ENCODE results near the gene SEBOX.

SEBOX gene

DNA sequence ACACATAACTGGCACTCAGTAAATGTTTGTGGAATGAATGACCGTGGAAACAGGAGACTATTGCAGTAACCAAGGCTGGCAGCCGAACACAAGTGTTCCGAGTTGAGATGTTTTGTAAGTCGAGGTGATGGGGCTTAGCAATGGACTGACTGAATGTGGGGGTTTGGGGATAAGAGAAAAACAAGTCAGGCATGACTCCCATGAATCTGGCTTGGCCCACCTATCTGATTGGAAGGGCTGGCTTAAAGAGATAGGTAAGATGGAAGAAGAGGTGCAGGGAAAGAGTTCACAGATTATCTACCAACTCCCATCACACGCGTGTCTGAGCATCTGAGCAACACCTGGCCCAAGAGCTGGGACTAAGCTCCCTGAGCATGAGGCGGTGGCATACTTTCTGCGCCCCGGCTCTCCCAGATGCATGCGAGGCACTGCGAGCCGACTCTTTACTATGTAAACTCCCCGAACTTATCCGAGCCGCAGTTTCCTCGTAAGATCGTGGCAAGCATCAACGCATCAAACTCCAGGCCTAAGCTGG lies 30.3 kb downstream of the SEBOX start:
- Histone ChIP-seq H2BK12ac (ENCODE audit: low read length) (no peak overlapping the region), H2AFZ (ENCODE audit: insufficient read depth, low read length, poor library complexity) (peak overlapping the region; percentile 51), H3K23ac (ENCODE audit: low read length) (no peak overlapping the region), H3K4me3 (ENCODE audit: low read depth, low read length) (peak overlapping the region; percentile 94), H3K14ac (ENCODE audit: low read length) (peak overlapping the region; percentile 71), H3K36me3 (ENCODE audit: control insufficient read depth in 1 of 2, insufficient read depth in 2 of 2, low read length in 2 of 2) (peaks cover 14 to 19% of the 10 kb centered on the region in 2 experiments), H2BK120ac (ENCODE audit: insufficient read depth, low read length, poor library complexity) (peak overlapping the region; percentile 37), H2AK5ac (ENCODE audit: low read length) (peak overlapping the region; percentile 51), H2BK5ac (ENCODE audit: low read depth, low read length, poor library complexity) (peak overlapping the region; percentile 42), H3K18ac (ENCODE audit: low read length) (peak overlapping the region; percentile 79), H3K4me1 (ENCODE audit: control insufficient read depth in 1 of 2, insufficient read depth in 2 of 2, low read length in 2 of 2) (peaks cover 20 to 25% of the 10 kb centered on the region in 2 experiments), H3K27ac (ENCODE audit: low read depth, low read length) (no peak overlapping the region), H3K9me3 (ENCODE audit: insufficient read depth, low read depth, low read length) (peaks cover 2% of the 10 kb centered on the region), H3K27me3 (ENCODE audit: insufficient read depth, low read length) (no peaks in the 10 kb centered on the region), H3K79me1 (ENCODE audit: low read length) (peaks cover 11% of the 10 kb centered on the region), H3K9ac (ENCODE audit: low read length) (peak overlapping the region; percentile 81), H3K4ac (ENCODE audit: low read depth, low read length) (peak overlapping the region; percentile 35), H3K4me2 (ENCODE audit: low read length) (peak overlapping the region; percentile 83), H4K91ac (ENCODE audit: low read depth, low read length) (peak overlapping the region; percentile 49), H4K8ac (ENCODE audit: low read depth, low read length) (peak overlapping the region; percentile 78), H4K12ac (ENCODE audit: low read depth, low read length) (no peak overlapping the region), H3K79me2 (ENCODE audit: control insufficient read depth, insufficient read depth, low read length, poor library complexity) (peaks cover 22% of the 10 kb centered on the region)
- DNase-seq, result peak in 1 of 2 donors; percentile 46
- WGBS (ENCODE audit: extremely low coverage, insufficient coverage, insufficient read length), result no CpG with 5 or more reads among the region's 18 CpGs

DNA sequence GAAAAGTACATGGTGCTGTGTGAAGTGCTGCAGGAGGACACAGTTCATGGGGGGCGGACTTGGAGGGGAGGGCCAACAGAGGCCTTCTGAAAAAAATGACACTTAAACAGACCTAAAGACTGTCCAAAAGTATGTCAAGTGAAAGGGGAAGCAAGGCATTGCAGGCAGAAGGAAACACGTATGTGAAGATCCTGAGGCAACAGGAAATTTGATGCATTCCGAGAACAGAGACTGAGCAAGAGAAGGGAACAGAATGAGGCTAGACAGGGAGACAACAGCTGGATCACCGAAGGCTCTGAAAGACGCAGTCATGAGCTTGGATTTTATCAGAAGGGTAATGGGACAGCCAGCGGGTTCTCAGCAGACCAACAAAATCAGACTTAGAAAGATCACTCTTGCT lies 30.8 kb downstream of the SEBOX start:
- H3K27me3 ChIP-seq (ENCODE audit: insufficient read depth, low read length), result no peaks in the 10 kb centered on the region
- no peak overlapping the region for H2BK120ac ChIP-seq (ENCODE audit: insufficient read depth, low read length, poor library complexity)
- H3K4me2 ChIP-seq (ENCODE audit: low read length), result peak overlapping the region; percentile 83
- H4K8ac ChIP-seq (ENCODE audit: low read depth, low read length), result no peak overlapping the region
- H3K4me3 ChIP-seq (ENCODE audit: low read depth, low read length), result no peak overlapping the region
- H2BK12ac ChIP-seq (ENCODE audit: low read length), result no peak overlapping the region
- H3K14ac ChIP-seq (ENCODE audit: low read length), result no peak overlapping the region
- no CpG with 5 or more reads among the region's 6 CpGs for WGBS (ENCODE audit: extremely low coverage, insufficient coverage, insufficient read length)
- DNase-seq, result peak in 1 of 2 donors; percentile 39
- H4K12ac ChIP-seq (ENCODE audit: low read depth, low read length), result no peak overlapping the region
- H3K4ac ChIP-seq (ENCODE audit: low read depth, low read length), result peak overlapping the region; percentile 35
- H3K27ac ChIP-seq (ENCODE audit: low read depth, low read length), result no peak overlapping the region
- peaks cover 11% of the 10 kb centered on the region for H3K79me1 ChIP-seq (ENCODE audit: low read length)
- H3K4me1 ChIP-seq (ENCODE audit: control insufficient read depth in 1 of 2, insufficient read depth in 2 of 2, low read length in 2 of 2), result peaks cover 20 to 25% of the 10 kb centered on the region in 2 experiments
- H2AK5ac ChIP-seq (ENCODE audit: low read length), result peak overlapping the region; percentile 26
- H2AFZ ChIP-seq (ENCODE audit: insufficient read depth, low read length, poor library complexity), result no peak overlapping the region
- peaks cover 2% of the 10 kb centered on the region for H3K9me3 ChIP-seq (ENCODE audit: insufficient read depth, low read depth, low read length)
- peaks cover 22% of the 10 kb centered on the region for H3K79me2 ChIP-seq (ENCODE audit: control insufficient read depth, insufficient read depth, low read length, poor library complexity)
- peaks cover 12 to 19% of the 10 kb centered on the region in 2 experiments for H3K36me3 ChIP-seq (ENCODE audit: control insufficient read depth in 1 of 2, insufficient read depth in 2 of 2, low read length in 2 of 2)
- H3K9ac ChIP-seq (ENCODE audit: low read length), result no peak overlapping the region
- H2BK5ac ChIP-seq (ENCODE audit: low read depth, low read length, poor library complexity), result no peak overlapping the region
- no peak overlapping the region for H3K23ac ChIP-seq (ENCODE audit: low read length)
- H3K18ac ChIP-seq (ENCODE audit: low read length), result no peak overlapping the region
- peak overlapping the region; percentile 49 for H4K91ac ChIP-seq (ENCODE audit: low read depth, low read length)

DNA sequence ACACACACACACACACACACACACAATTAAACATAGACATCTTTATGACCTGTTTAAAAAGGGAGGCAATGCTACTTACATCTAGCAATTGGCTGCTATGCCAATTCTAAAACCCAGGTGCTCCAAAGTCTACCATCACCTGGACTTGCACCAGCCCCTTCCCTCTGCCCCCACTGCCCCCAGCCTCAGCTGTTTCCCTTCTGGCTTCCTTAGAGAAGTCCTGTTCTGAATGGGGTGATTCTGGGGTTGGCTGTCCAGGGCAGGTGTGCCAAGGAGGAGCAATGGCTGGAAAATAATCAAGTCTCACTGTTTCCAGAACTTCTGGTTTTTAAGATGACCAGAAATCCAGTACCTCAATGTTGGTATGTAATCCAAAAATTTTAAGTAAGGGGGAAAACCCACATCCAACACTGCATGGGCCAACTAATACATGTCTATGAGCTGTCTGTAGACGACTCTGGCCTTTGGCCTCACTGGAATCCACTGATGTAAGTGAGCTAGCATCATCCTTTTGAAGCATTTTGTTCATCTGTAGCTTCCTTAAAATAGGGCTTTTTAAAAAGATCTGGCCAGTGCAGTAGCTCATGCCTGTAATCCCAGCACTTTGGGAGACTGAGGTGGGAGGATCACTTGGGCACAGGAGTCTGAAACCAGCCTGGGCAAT lies 31.8 kb downstream of the SEBOX start:
- Histone ChIP-seq H3K4me3 (ENCODE audit: low read depth, low read length) (no peak overlapping the region), H3K79me1 (ENCODE audit: low read length) (peaks cover 11% of the 10 kb centered on the region), H3K14ac (ENCODE audit: low read length) (no peak overlapping the region), H4K12ac (ENCODE audit: low read depth, low read length) (no peak overlapping the region), H4K91ac (ENCODE audit: low read depth, low read length) (no peak overlapping the region), H2BK120ac (ENCODE audit: insufficient read depth, low read length, poor library complexity) (no peak overlapping the region), H3K27ac (ENCODE audit: low read depth, low read length) (no peak overlapping the region), H3K79me2 (ENCODE audit: control insufficient read depth, insufficient read depth, low read length, poor library complexity) (peaks cover 22% of the 10 kb centered on the region), H3K23ac (ENCODE audit: low read length) (no peak overlapping the region), H3K4me1 (ENCODE audit: control insufficient read depth in 1 of 2, insufficient read depth in 2 of 2, low read length in 2 of 2) (peaks cover 20 to 23% of the 10 kb centered on the region in 2 experiments), H3K36me3 (ENCODE audit: control insufficient read depth in 1 of 2, insufficient read depth in 2 of 2, low read length in 2 of 2) (peaks cover 12 to 20% of the 10 kb centered on the region in 2 experiments), H3K27me3 (ENCODE audit: insufficient read depth, low read length) (no peaks in the 10 kb centered on the region), H2BK12ac (ENCODE audit: low read length) (no peak overlapping the region), H3K4me2 (ENCODE audit: low read length) (no peak overlapping the region), H3K18ac (ENCODE audit: low read length) (no peak overlapping the region), H4K8ac (ENCODE audit: low read depth, low read length) (no peak overlapping the region), H2AFZ (ENCODE audit: insufficient read depth, low read length, poor library complexity) (no peak overlapping the region), H3K9me3 (ENCODE audit: insufficient read depth, low read depth, low read length) (peaks cover 2% of the 10 kb centered on the region), H2AK5ac (ENCODE audit: low read length) (no peak overlapping the region), H3K4ac (ENCODE audit: low read depth, low read length) (no peak overlapping the region), H2BK5ac (ENCODE audit: low read depth, low read length, poor library complexity) (no peak overlapping the region), H3K9ac (ENCODE audit: low read length) (no peak overlapping the region)
- WGBS (ENCODE audit: extremely low coverage, insufficient coverage, insufficient read length), result no CpG with 5 or more reads among the region's 1 CpG
- no peak for DNase-seq

DNA sequence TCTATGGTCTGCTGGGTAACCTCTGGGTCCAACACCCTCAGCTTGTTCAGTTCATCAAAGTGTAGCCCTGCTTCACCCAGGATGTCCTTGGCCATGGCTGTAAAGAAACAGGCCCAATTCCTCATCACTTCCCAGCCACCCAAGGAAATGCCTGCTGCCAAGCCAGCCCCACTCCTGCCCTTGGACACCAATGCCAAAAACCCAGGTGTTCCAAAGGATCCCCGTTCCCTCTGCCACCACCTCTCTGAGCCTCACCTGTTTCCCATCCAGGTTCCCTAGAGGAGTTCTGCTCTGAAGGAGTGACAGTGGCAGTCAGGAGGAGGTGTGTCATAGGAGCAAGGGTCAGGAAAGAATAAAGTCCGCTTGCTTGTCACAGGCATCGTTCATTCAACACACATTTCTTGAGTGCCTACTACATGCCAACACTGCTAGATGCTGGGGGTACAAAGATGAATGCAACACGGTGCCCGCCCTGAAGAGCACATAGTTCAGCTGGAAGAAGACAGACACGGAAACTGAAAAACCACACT lies 33.0 kb downstream of the SEBOX start:
- H3K36me3 ChIP-seq (ENCODE audit: control insufficient read depth in 1 of 2, insufficient read depth in 2 of 2, low read length in 2 of 2), result peaks cover 14 to 27% of the 10 kb centered on the region in 2 experiments
- no peak overlapping the region for H3K27ac ChIP-seq (ENCODE audit: low read depth, low read length)
- H2BK5ac ChIP-seq (ENCODE audit: low read depth, low read length, poor library complexity), result no peak overlapping the region
- no peak overlapping the region for H4K8ac ChIP-seq (ENCODE audit: low read depth, low read length)
- H3K23ac ChIP-seq (ENCODE audit: low read length), result no peak overlapping the region
- H3K18ac ChIP-seq (ENCODE audit: low read length), result no peak overlapping the region
- H3K27me3 ChIP-seq (ENCODE audit: insufficient read depth, low read length), result no peaks in the 10 kb centered on the region
- peaks cover 18% of the 10 kb centered on the region for H3K79me2 ChIP-seq (ENCODE audit: control insufficient read depth, insufficient read depth, low read length, poor library complexity)
- H3K79me1 ChIP-seq (ENCODE audit: low read length), result peaks cover 11% of the 10 kb centered on the region
- no peak overlapping the region for H2AFZ ChIP-seq (ENCODE audit: insufficient read depth, low read length, poor library complexity)
- no peak overlapping the region for H3K4me3 ChIP-seq (ENCODE audit: low read depth, low read length)
- no peak for DNase-seq
- H3K9me3 ChIP-seq (ENCODE audit: insufficient read depth, low read depth, low read length), result peaks cover 2% of the 10 kb centered on the region
- H3K9ac ChIP-seq (ENCODE audit: low read length), result no peak overlapping the region
- H2AK5ac ChIP-seq (ENCODE audit: low read length), result no peak overlapping the region
- H3K4me1 ChIP-seq (ENCODE audit: control insufficient read depth in 1 of 2, insufficient read depth in 2 of 2, low read length in 2 of 2), result peaks cover 17 to 23% of the 10 kb centered on the region in 2 experiments
- no peak overlapping the region for H3K14ac ChIP-seq (ENCODE audit: low read length)
- no peak overlapping the region for H3K4me2 ChIP-seq (ENCODE audit: low read length)
- no peak overlapping the region for H4K91ac ChIP-seq (ENCODE audit: low read depth, low read length)
- no CpG with 5 or more reads among the region's 6 CpGs for WGBS (ENCODE audit: extremely low coverage, insufficient coverage, insufficient read length)
- H2BK12ac ChIP-seq (ENCODE audit: low read length), result no peak overlapping the region
- no peak overlapping the region for H2BK120ac ChIP-seq (ENCODE audit: insufficient read depth, low read length, poor library complexity)
- no peak overlapping the region for H3K4ac ChIP-seq (ENCODE audit: low read depth, low read length)
- H4K12ac ChIP-seq (ENCODE audit: low read depth, low read length), result no peak overlapping the region

All from trophoblast cell (in vitro differentiated cells and primary cell).